Motor neuron (in vitro differentiated cells): ENCODE data around the gene TMEM270. TPM values are rescaled to one million over a fixed set of nuclear protein-coding genes. Genes with fewer than 3 reads are reported as not detected.
"Not testable (repeated sequence)": the region's sequence is repeated elsewhere in the genome, so short reads cannot be mapped to it uniquely, and the experiment has no call there.

Experiments
- ATAC-seq, 8 experiments: fragments of 200-7000 bp; cut with Tn5 transposase; replicated peaks in 6 of 8; 2 replicates each; pipeline ENCODE4 v1.8.0; 2021; ENCODE audit warnings: mild to moderate bottlenecking in 8 of 8, moderate library complexity in 8 of 8
- H3K27ac ChIP-seq, 2 donors: fragments of 250-450 bp; sonication (Bioruptor Pico); 2 replicates each; pipeline ENCODE4 v1.9.0; 2021; ENCODE audit warnings: antibody characterized with exemption in 2 of 2, mild to moderate bottlenecking in 2 of 2, moderate library complexity in 1 of 2
- H3K4me1 ChIP-seq, 2 donors: fragments of 250-450 bp; sonication (Bioruptor Pico); replicated peaks in 1 of 2; 2 replicates each; pipeline ENCODE4 v1.6.1; 2021; ENCODE audit warnings: antibody characterized with exemption in 2 of 2, mild to moderate bottlenecking in 2 of 2, moderate library complexity in 1 of 2
- H3K4me3 ChIP-seq, 5 donors: fragments of 250-450 bp; sonication (Bioruptor Pico); 2 replicates each; pipeline ENCODE4 v1.9.0; 2021; ENCODE audit warnings: antibody characterized with exemption in 5 of 5, mild to moderate bottlenecking in 5 of 5, moderate library complexity in 4 of 5
- WGBS, 10 experiments: fragments of 450-650 bp; shearing (Covaris generic); methylation state at CpG; one replicate each; pipeline ENCODE4 v1.0.0; 2022; 5-methylcytosine and 5-hydroxymethylcytosine counted together
- in situ Hi-C, 9 experiments: fragments of 400-800 bp; cut with MboI; loops; one replicate each; pipeline ENCODE4 v1.15.0; 2021; ENCODE audit warnings: low sequenced_read_pairs in 9 of 9, low pct_unique_long_range_greater_than_20kb in 2 of 9; ENCODE audit not compliant: unreplicated experiment in 9 of 9
- total RNA-seq, 8 experiments: library from RNA; unstranded; fragments of 300-600 nt; gene quantifications; 2 replicates each; pipeline versions ENCODE4 v1.2.3 to v1.2.4, GENCODE V29; 2022

TMEM270 gene
- total RNA-seq, 8 experiments from 2014 or later, result not detected

DNA sequence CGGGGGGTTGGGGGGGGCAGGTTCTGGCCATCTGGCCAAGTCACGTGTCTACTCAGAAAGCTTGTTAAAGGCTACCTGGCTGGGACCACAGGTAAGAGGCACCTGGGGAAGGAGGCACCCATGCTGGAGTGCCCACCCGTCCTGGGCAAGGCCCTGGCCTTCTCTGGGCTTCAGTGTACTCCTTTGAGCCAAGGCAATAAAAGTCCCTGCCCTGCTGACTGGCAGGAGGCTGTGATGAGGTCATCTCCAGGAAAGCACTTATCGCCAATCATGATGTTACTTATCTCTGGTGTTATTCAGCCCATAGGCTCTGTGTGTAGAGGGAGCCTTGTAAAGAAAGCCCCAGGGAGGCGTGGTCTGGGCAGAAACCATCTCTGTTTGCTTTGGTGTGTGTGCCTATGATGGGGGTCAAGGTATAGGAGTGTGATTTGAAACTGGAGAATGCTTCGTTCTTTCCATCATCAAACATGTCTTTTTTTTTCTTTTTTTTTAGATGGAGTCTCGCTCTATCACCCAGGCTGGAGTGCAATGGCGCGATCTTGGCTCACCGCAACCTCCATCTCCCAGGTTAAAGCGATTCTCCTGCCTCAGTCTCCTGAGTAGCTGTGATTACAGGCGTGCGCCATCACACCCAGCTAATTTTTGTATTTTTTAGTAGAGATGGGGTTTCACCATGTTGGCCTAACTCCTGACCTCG is 32.7 kb upstream of the TMEM270 start:
- in situ Hi-C loops, result no loop called here
- H3K4me1 ChIP-seq, result peaks cover 12 to 39% of the 10 kb centered on the region in 2 donors
- no peak overlapping the region for H3K27ac ChIP-seq
- WGBS, 10 experiments, result 17 to 97% (median 81%) methylated on average over 1 to 8 of the region's 14 CpGs; no CpG with 5 or more reads in 5 of the 10 experiments
- peak; percentile 53 to 92 (median 78) for ATAC-seq
- H3K4me3 ChIP-seq, result no peak overlapping the region

DNA sequence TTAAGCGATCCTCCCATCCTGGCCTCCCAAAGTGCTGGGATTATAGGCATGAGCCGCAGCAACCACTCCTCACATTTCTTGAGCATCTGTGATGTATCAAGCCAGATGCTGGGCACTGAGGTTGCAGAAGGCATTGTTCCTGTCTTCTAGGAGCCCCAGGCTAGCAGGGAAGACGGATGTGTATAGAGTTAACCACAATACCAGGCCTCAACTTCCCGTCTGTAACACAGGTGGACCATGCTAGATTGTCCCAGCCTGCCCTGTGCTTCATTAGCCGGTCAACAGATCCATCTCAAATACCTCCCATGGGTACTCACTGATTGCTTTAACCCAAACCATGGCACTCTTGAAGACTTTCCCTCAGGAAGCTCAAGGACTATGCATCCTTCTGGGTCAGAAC is 32.0 kb upstream of the TMEM270 start:
- Histone ChIP-seq H3K27ac (no peak overlapping the region), H3K4me1 (peaks cover 12 to 39% of the 10 kb centered on the region in 2 donors), H3K4me3 (no peak overlapping the region)
- no peak for ATAC-seq
- in situ Hi-C loops, result no loop called here
- WGBS, 10 experiments, result 60 to 100% (median 83%) methylated on average over 1 to 2 of the region's 5 CpGs; no CpG with 5 or more reads in 5 of the 10 experiments

DNA sequence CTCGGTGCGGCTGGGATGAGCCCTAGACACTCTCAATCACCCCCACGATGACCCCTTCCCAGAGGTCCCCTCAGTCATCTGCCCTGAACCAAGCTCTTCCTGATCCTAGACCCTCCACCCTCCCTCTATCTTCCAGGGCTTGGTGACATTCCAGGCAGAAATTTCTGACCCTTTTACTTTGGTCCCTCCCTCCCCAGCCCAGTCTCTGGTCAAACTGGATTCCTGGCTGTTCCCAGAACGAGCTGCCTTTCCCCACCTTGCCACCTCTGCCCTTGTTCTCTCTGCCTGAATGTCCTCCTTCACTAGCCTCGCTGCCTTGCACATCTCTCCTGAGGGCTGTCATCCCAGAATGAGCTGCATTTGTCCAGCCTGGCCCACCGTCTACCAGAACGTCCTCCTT is 31.5 kb upstream of the TMEM270 start:
- Histone ChIP-seq H3K4me3 (no peak overlapping the region), H3K27ac (no peak overlapping the region), H3K4me1 (peaks cover 12 to 39% of the 10 kb centered on the region in 2 donors)
- WGBS, 10 experiments, result 20 to 100% (median 80%) methylated on average over 1 to 2 of the region's 7 CpGs; no CpG with 5 or more reads in 5 of the 10 experiments
- in situ Hi-C loops, result no loop called here
- no peak for ATAC-seq

DNA sequence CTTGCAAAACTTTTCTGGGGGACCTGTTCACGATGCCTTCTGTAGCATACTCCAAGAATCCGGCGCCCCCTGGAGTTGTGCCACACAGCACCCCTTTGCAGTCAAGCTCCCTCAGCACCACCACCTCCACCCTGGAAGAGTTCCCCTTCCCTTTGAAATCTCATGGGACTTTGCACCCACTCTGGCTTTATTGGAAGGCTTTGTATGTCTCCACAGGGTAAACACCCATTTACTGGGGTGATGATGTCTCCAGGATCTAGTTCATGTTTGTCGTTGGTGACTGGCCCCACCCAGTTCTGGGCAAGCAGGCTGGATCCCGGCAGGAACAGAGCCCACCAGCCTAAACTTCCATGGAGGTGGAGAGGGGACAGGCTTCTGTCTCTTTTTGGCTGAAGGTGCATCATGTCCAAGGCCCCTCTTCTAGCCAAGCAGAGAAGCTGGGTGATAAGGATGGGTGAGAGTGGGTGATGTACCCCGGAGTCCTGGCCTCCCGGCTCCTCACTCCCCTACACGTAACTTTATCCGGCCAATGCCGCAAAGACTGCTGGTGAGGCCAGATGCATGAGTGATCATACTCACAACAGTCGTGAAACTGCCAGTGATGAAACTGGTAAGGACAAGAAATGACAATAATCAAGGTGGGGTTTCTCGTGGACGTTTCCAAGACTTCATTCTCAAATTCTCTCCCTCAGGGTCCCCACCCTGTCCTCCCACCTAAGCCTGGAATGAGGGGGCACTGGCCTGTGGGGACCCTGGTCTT is 30.9 kb upstream of the TMEM270 start:
- peaks cover 12 to 39% of the 10 kb centered on the region in 2 donors for H3K4me1 ChIP-seq
- no peak for ATAC-seq
- H3K27ac ChIP-seq, result peak overlapping the region in 1 of 2 donors; percentile 32
- H3K4me3 ChIP-seq, result no peak overlapping the region
- 47 to 90% (median 69%) methylated on average over 2 to 8 of the region's 13 CpGs; no CpG with 5 or more reads in 4 of the 10 experiments for WGBS, 10 experiments
- in situ Hi-C loops, result no loop called here

DNA sequence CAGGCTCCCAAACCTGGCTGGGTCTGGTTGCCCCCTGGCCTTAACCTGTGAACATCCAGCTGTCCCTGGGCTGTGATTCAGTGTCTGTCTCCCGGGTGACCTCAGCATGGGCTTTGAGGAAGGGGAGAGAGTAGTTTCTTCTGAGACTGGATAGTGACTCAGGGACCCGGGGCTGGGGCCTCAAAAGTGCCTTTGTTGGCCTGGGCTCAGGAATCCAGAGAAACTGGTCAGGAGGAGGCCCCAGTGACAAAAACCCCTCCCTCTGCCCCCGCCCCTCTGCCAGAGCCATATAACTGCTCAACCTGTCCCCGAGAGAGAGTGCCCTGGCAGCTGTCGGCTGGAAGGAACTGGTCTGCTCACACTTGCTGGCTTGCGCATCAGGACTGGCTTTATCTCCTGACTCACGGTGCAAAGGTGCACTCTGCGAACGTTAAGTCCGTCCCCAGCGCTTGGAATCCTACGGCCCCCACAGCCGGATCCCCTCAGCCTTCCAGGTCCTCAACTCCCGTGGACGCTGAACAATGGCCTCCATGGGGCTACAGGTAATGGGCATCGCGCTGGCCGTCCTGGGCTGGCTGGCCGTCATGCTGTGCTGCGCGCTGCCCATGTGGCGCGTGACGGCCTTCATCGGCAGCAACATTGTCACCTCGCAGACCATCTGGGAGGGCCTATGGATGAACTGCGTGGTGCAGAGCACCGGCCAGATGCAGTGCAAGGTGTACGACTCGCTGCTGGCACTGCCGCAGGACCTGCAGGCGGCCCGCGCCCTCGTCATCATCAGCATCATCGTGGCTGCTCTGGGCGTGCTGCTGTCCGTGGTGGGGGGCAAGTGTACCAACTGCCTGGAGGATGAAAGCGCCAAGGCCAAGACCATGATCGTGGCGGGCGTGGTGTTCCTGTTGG is 30.0 kb upstream of the TMEM270 start, which contains the start of gene CLDN4:
Gene CLDN4 (plus strand): TSS at position 316 of the 903 bp plus-strand sequence. CDS start 206 bp downstream, at position 522.
- in situ Hi-C loops, result no loop called here
- 25 to 90% (median 77%) methylated on average over 1 to 11 of the region's 42 CpGs; no CpG with 5 or more reads in 2 of the 10 experiments for WGBS, 10 experiments
- ATAC-seq, result peak in 5 of 8 experiments; percentile 66 to 81 (median 74)
- Histone ChIP-seq H3K4me1 (peaks cover 12 to 39% of the 10 kb centered on the region in 2 donors), H3K27ac (peak within 1 kb of the TSS in 1 of 2 donors; percentile 32), H3K4me3 (no peak within 1 kb of the TSS)

DNA sequence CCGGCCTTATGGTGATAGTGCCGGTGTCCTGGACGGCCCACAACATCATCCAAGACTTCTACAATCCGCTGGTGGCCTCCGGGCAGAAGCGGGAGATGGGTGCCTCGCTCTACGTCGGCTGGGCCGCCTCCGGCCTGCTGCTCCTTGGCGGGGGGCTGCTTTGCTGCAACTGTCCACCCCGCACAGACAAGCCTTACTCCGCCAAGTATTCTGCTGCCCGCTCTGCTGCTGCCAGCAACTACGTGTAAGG is 29.4 kb upstream of the TMEM270 start:
- 65 to 100% (median 87%) methylated on average over 3 to 9 of the region's 16 CpGs; no CpG with 5 or more reads in 3 of the 10 experiments for WGBS, 10 experiments
- H3K4me1 ChIP-seq, result peaks cover 12 to 39% of the 10 kb centered on the region in 2 donors
- no peak overlapping the region for H3K4me3 ChIP-seq
- no peak overlapping the region for H3K27ac ChIP-seq
- no peak for ATAC-seq
- in situ Hi-C loops, result no loop called here

DNA sequence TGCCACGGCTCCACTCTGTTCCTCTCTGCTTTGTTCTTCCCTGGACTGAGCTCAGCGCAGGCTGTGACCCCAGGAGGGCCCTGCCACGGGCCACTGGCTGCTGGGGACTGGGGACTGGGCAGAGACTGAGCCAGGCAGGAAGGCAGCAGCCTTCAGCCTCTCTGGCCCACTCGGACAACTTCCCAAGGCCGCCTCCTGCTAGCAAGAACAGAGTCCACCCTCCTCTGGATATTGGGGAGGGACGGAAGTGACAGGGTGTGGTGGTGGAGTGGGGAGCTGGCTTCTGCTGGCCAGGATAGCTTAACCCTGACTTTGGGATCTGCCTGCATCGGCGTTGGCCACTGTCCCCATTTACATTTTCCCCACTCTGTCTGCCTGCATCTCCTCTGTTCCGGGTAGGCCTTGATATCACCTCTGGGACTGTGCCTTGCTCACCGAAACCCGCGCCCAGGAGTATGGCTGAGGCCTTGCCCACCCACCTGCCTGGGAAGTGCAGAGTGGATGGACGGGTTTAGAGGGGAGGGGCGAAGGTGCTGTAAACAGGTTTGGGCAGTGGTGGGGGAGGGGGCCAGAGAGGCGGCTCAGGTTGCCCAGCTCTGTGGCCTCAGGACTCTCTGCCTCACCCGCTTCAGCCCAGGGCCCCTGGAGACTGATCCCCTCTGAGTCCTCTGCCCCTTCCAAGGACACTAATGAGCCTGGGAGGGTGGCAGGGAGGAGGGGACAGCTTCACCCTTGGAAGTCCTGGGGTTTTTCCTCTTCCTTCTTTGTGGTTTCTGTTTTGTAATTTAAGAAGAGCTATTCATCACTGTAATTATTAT is 28.9 kb upstream of the TMEM270 start:
- ATAC-seq, result peak in 2 of 8 experiments; percentile 32 to 60
- WGBS, 10 experiments, result 0 to 100% (median 50%) methylated on average over 1 to 4 of the region's 16 CpGs; no CpG with 5 or more reads in 3 of the 10 experiments
- no peak overlapping the region for H3K27ac ChIP-seq
- H3K4me3 ChIP-seq, result no peak overlapping the region
- in situ Hi-C loops, result no loop called here
- H3K4me1 ChIP-seq, result peaks cover 12 to 39% of the 10 kb centered on the region in 2 donors

DNA sequence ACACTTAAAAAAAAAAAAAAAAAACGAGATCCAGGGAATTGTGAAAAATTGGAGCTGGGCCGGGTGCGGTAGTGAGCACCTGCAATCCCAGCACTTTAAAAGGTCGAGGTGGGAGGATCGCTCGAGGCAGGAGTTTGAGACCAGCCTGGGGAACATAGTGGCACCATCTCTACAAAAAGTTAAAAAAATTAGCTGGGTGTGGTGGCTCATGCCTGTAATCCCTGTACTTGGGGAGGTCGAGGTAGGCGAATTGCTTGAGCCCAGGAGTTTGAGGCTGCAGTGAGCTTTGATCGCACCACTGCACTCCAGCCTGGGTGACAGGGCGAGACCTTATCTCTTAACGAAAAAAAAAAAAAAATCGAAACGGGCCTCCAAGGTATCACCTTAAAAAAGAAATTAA is 28.2 kb upstream of the TMEM270 start:
- Histone ChIP-seq H3K27ac (no peak overlapping the region), H3K4me3 (no peak overlapping the region), H3K4me1 (peaks cover 12 to 34% of the 10 kb centered on the region in 2 donors)
- in situ Hi-C loops, result no loop called here
- WGBS, 10 experiments, result 0 to 90% (median 80%) methylated on average over 1 to 6 of the region's 13 CpGs; no CpG with 5 or more reads in 4 of the 10 experiments
- ATAC-seq, result no peak

DNA sequence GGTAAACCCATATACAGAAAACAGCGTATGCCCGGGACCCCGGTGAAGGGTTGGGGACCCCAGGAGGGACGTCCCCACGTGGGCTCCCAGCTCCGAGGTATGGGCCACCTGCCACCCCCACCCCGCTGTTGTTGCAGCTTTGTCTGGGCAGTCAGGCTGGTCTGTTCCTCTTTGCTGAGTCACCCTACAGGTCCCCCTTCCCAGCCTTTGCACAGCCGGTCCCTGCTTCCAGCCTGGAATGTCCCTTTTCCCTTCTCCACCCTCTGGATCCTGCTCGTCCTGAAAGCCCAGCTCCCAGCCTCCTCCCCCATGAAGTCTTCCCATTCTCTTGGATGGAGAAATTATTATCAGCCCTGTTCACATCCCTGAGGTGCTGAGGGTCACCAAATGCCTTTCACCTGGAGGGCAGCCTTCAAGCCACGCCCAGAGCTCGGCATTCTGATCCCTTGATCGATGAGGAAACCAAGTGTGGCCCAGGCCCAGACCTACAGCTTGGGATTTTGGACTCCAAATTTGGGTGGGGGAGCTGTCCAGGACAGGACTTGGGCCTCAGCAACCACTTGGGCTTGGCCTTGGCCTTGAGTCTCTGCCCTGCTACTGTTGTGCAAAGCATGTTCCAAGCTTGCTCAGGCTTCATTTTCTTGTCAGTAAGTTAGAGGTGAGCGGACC is 27.6 kb upstream of the TMEM270 start:
- Histone ChIP-seq H3K27ac (no peak overlapping the region), H3K4me3 (no peak overlapping the region), H3K4me1 (peaks cover 6 to 29% of the 10 kb centered on the region in 2 donors)
- 79 to 100% (median 100%) methylated on average over 1 to 3 of the region's 13 CpGs; no CpG with 5 or more reads in 4 of the 10 experiments for WGBS, 10 experiments
- in situ Hi-C loops, result no loop called here
- ATAC-seq, result no peak

DNA sequence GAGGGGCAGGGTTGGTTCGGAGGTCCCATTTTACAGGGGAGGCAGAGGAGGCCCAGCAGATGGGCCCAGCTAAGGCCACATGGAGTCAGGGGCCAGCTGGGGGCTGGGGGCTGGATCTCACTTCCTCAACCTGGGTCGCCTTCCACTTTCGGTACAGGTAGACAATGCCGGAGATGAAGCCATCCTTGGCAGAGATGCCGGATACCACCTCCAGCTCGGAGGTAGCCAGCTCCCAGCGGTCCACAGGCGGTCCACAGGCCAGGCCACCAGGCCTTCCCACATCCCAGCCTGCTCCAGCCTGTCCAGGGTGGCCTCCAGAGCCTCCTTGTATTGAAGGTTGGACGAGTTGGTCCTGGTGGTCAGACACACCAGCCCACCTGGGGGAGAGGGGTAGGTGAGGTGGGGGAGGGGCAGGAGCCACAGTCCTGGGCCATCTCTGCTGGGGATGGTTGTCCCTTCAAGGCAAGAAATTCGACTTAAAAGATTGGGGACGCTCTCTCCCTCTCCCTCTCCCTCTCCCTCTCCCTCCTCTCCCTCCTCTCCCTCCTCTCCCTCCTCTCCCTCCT is 26.2 kb upstream of the TMEM270 start:
- Histone ChIP-seq H3K4me3 (no peak overlapping the region), H3K4me1 (peaks cover 4 to 27% of the 10 kb centered on the region in 2 donors), H3K27ac (no peak overlapping the region)
- in situ Hi-C loops, result no loop called here
- WGBS, 10 experiments, result 100% methylated on average over 1 of the region's 11 CpGs; no CpG with 5 or more reads in 9 of the 10 experiments
- ATAC-seq, result no peak

DNA sequence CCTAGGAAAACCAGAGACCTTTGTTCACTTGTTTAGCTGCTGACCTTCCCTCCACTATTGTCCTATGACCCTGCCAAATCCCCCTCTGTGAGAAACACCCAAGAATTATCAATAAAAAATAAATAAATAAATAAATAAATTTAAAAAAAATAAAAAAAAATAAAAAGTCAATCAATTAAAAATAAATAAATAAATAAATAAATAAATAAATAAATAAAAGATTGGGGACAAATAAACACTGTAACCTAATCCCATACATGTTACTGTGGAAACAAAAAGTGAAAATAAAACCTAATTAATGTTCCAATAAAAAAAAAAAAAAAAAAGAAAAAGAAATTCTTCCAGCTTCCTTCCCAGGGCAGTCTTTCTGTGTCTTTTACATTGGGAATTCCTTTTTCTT is 23.8 kb upstream of the TMEM270 start:
- H3K27ac ChIP-seq, ATAC-seq, H3K4me1 ChIP-seq, H3K4me3 ChIP-seq, in situ Hi-C loops: not testable (repeated sequence)
